Midbrain (tissue), 1 donor: Measurements from ENCODE around the gene TMBIM1.

ENCODE experiments used
- DNase-seq: peaks from one replicate; lab custom pipeline; 2025; lab: John Stamatoyannopoulos, UW

TMBIM1 gene

GRCh38 chr2:218272531-218273212 lies 19.6 kb downstream of the TMBIM1 start:
- DNase-seq = peak; percentile 88

GRCh38 chr2:218271865-218272530 lies 20.3 kb downstream of the TMBIM1 start:
- DNase-seq = no peak

- DNase-seq = no peak
Measured at GRCh38 chr2:218271487-218271797, 20.9 kb downstream of the TMBIM1 start.

- DNase-seq = no peak
Measured at GRCh38 chr2:218270721-218271486, 21.4 kb downstream of the TMBIM1 start.

- peak; percentile 100 for DNase-seq
Measured at GRCh38 chr2:218269900-218270720, 22.2 kb downstream of the TMBIM1 start, which contains the start of the genes AAMP and PNKD. Gene AAMP (minus strand): TSS chr2:218270137. CDS start chr2:218270086, 51 bp downstream. Gene PNKD (plus strand): TSS chr2:218270519. CDS start chr2:218270536, 17 bp downstream.

- no peak for DNase-seq
Measured at GRCh38 chr2:218267259-218267658, 25.0 kb downstream of the TMBIM1 start.

- no peak for DNase-seq
Measured at GRCh38 chr2:218266316-218266979, 25.9 kb downstream of the TMBIM1 start.

GRCh38 chr2:218265626-218266025 lies 26.7 kb downstream of the TMBIM1 start:
- no peak for DNase-seq

GRCh38 chr2:218264773-218265561 lies 27.3 kb downstream of the TMBIM1 start:
- no peak for DNase-seq

- DNase-seq = no peak
Measured at GRCh38 chr2:218263817-218264641, 28.3 kb downstream of the TMBIM1 start.

GRCh38 chr2:218262631-218263586 lies 29.4 kb downstream of the TMBIM1 start:
- DNase-seq = no peak

- DNase-seq = no peak
Measured at GRCh38 chr2:218262237-218262600, 30.1 kb downstream of the TMBIM1 start.

GRCh38 chr2:218261423-218262236 lies 30.7 kb downstream of the TMBIM1 start:
- DNase-seq = no peak

- no peak for DNase-seq
Measured at GRCh38 chr2:218260742-218261422, 31.4 kb downstream of the TMBIM1 start, which contains the start of gene GPBAR1. Gene GPBAR1 (plus strand): TSS chr2:218261015. CDS start chr2:218262725, 1,710 bp downstream.

- DNase-seq = no peak
Measured at GRCh38 chr2:218260166-218260565, 32.1 kb downstream of the TMBIM1 start.

- DNase-seq = no peak
Measured at GRCh38 chr2:218259099-218259961, 33.0 kb downstream of the TMBIM1 start.
